HL-60 (cell line): ENCODE data around the gene PDYN.

ENCODE experiments used
- GABPA ChIP-seq: IDR thresholded peaks from 2 replicates; pipeline ENCODE4 v1.6.1; 2012; ENCODE audit warnings: low read depth
- TF ChIP-seq, protein P1 (sequence below): IDR thresholded peaks from one replicate; pipeline ENCODE4 v1.5.1; 2011; ENCODE audit warnings: low read length, control low read depth, inconsistent platforms; ENCODE audit not compliant: insufficient read depth
- TF ChIP-seq, protein P2 (sequence below): IDR thresholded peaks from 2 replicates; pipeline ENCODE4 v1.6.1; 2012; ENCODE audit warnings: low read depth; ENCODE audit not compliant: insufficient replicate concordance

DNA sequence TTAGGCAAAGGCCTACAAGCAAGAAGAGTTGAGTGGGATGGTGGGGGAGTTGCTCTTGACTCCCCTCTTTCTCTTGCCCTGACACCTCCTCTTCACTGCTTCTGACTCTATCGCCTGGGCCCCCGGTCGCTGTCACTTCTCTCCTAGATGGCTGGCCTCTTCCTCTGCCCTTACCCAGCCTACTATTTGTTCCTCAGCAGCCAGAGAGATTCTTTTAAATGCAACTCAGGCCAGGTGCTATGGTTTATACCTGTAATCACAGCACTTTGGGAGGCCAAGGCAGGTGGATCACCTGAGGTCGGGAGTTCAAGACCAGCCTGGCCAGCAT, 4.3 kb upstream of the PDYN start:
- TF ChIP-seq GABPA: no peak
- TF ChIP-seq, protein P1, sequence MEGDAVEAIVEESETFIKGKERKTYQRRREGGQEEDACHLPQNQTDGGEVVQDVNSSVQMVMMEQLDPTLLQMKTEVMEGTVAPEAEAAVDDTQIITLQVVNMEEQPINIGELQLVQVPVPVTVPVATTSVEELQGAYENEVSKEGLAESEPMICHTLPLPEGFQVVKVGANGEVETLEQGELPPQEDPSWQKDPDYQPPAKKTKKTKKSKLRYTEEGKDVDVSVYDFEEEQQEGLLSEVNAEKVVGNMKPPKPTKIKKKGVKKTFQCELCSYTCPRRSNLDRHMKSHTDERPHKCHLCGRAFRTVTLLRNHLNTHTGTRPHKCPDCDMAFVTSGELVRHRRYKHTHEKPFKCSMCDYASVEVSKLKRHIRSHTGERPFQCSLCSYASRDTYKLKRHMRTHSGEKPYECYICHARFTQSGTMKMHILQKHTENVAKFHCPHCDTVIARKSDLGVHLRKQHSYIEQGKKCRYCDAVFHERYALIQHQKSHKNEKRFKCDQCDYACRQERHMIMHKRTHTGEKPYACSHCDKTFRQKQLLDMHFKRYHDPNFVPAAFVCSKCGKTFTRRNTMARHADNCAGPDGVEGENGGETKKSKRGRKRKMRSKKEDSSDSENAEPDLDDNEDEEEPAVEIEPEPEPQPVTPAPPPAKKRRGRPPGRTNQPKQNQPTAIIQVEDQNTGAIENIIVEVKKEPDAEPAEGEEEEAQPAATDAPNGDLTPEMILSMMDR: no peak
- TF ChIP-seq, protein P2, sequence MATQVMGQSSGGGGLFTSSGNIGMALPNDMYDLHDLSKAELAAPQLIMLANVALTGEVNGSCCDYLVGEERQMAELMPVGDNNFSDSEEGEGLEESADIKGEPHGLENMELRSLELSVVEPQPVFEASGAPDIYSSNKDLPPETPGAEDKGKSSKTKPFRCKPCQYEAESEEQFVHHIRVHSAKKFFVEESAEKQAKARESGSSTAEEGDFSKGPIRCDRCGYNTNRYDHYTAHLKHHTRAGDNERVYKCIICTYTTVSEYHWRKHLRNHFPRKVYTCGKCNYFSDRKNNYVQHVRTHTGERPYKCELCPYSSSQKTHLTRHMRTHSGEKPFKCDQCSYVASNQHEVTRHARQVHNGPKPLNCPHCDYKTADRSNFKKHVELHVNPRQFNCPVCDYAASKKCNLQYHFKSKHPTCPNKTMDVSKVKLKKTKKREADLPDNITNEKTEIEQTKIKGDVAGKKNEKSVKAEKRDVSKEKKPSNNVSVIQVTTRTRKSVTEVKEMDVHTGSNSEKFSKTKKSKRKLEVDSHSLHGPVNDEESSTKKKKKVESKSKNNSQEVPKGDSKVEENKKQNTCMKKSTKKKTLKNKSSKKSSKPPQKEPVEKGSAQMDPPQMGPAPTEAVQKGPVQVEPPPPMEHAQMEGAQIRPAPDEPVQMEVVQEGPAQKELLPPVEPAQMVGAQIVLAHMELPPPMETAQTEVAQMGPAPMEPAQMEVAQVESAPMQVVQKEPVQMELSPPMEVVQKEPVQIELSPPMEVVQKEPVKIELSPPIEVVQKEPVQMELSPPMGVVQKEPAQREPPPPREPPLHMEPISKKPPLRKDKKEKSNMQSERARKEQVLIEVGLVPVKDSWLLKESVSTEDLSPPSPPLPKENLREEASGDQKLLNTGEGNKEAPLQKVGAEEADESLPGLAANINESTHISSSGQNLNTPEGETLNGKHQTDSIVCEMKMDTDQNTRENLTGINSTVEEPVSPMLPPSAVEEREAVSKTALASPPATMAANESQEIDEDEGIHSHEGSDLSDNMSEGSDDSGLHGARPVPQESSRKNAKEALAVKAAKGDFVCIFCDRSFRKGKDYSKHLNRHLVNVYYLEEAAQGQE: no peak
